HG03196 (cell line): ENCODE results near the gene PDGFRA.
A peak's percentile ranks its signal among the peaks of the same experiment; 100 is the strongest.

Experiments used
- ATAC-seq: cut with Tn5 transposase; IDR thresholded peaks from one replicate; pipeline ENCODE4 v1.9.1; 2021; ENCODE audit not compliant: unreplicated experiment

PDGFRA gene

DNA sequence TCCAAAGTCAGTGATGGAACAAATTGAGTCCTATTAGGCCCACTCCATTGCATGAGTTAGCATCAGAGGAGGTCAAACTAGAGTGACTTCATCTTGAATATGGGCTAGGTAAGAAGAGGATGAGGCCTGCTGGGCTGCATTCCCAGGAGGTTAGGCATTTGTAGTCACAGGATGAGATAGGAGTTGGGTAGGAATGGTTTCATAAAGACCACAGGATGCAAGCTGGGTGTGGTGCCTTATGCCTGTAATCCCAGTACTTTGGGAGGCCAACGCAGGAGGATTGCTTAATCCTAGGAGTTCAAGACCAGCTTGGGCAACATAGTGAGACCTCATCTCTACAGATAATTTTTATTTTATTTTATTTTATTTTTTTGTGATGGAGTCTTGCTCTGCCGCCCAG lies 26.8 kb downstream of the PDGFRA start:
- no peak for ATAC-seq

DNA sequence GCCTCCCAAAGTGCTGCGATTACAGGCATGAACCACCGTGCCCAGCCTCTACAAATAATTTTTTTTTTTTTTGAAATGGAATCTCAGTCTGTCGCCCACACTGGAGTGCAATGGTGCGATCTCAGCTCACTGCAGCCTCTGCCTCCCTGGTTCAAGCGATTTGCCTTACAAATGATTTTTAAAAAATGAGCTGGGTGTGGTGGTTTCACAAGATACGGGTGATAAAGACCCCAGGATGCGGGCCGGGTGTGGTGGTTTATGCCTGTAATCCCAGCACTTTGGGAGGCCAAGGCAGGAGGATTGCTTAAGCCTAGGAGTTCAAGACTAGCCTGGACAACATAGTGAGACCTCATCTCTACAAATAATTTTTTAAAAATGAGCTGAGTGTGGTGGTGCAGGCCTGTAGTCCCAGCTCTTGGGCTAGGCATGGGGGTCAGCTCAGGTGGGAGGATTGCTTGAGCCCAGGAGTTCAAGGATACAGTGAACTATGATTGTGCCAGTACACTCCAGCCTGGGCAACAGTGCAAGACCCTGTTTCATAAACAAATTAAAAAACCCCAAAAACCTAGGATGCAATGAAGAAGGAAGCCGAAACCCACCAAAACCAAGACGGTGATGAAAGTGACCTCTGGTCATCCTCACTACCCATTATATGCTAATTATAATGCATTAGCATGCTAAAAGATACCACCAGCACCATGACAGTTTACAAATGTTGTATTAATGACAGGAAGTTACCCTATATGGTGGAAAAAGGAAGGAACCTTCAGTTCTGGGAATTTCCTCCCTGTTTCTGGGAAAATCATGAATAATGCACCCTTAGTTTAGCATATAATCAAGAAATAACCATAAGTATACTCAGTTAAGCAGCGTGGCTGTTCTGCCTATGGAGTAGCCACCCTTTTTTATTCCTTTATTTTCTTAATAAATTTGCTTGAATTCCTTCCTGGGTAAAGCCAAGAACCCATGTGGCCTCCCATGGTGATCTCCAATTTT lies 27.7 kb downstream of the PDGFRA start:
- no peak for ATAC-seq

DNA sequence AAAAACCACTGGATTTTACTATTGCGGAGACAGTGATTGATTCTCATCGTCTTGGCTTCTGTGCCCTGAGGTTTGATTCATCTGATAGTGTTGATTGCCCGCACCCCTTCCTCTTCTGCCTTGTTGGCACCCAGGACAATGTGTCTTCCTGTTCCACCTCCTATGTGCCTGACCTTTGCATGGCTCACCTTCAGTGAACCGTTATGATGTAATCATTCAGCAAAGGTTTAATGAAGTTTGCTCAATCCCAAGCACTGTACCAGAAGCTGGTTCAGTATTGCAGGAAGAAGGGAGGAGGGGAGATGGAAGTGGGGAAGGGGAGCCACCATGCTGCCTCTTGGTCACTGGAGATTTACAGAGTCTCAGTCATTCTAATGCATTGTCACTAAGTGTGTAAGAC lies 36.3 kb downstream of the PDGFRA start:
- no peak for ATAC-seq

DNA sequence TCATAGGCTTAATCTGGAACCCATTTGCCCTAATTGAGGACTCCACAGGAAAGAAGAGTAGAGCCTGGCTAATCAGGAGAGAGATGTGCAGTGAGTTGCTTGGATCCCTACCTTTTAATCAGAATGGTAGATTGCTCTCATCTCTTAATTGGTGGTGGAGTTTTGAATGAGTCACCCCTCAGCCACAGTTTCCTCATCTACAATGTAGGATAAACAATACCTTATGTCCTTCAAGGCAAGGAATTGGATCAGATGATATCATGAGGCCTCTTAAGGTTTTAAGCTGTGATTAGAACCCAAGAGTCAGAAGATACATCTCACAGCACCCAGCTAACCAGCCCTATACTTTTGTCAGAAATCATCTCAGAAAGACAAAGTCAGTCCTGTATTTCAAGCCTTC lies 39.1 kb downstream of the PDGFRA start:
- ATAC-seq: no peak

DNA sequence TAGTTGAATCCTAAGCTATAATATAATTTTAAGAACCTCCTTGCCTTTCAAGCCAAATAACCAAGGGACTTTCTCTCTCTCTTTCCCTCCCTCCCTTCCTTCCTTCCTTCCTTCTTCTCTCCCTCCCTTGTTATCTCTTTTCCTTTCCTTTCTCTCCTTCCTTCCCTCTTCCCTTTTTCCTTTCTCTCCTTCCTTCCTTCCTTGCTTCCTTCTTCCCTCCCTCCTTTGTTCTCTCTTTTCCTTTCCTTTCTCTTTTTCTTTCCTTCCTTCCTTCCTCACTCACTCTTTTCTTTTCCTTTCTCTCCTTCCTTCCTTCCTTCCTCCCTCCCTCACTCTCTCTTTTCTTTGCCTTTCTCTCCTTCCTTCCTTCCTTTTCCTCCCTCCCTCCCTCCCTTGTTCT lies 42.4 kb downstream of the PDGFRA start:
- no peak for ATAC-seq

DNA sequence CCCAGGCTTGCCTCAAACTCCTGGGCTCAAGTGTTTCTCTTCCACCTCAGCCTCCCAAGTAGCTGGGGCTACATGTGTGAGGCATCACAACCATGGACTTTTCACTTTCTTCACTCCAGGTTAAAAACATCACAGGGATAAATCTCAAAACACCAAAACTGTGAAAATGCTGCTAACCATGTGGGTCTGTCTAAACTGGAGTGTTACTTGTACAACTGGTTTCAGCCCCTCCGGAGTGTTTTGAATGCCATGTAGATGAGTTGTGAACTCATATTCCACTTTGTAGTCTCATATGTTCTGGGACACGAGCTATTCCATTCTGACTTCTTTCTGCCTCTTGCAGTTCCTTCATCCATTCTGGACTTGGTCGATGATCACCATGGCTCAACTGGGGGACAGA lies 43.0 kb downstream of the PDGFRA start:
- no peak for ATAC-seq

DNA sequence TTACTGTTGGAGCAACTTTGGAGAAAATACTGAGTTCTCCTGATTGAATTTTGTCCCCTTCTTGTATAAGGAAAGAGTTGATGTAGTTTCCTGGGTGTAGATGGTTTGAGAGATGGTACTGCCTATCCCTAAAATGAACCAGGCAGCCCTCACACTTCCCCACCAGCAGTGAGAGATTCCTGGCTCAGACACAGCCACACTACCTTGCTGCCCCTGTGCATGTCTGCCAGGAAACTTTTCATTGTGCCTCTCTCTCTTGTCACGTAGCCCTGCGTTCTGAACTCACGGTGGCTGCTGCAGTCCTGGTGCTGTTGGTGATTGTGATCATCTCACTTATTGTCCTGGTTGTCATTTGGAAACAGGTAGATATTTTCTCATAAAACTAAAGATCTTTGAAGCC lies 45.2 kb downstream of the PDGFRA start:
- no peak for ATAC-seq

DNA sequence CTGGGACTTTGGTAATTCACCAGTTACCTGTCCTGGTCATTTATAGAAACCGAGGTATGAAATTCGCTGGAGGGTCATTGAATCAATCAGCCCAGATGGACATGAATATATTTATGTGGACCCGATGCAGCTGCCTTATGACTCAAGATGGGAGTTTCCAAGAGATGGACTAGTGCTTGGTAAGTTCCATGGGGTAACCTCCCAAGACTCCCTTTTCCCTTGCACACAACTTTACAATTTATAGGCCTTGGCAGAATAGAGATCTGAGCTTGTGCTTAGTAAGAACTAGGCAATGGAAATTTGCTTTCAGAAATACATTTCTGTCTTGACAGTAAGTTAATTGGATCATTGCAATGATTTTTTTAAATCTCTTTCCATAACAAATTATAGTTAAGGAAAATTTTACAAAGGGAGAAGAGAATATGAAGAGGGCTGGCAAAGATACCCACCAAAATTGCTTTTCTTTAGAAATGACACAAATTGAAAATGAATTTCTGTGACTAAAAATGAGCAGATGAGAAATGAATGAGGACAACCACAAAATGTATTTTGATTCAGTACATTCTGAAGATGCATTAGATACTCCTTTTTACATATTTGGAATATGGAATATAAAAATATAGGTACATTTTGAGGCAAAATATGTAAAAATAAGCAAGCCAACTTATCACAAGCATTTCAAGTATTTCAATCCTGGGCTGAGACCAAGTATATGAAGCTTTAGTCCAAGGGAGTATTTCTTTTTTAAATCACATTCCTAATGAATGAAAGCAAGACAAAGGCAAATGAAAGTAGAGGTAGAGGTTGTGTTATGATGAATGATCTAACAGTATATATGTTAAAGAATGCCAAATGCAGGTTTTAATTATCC lies 45.9 kb downstream of the PDGFRA start:
- ATAC-seq: no peak

DNA sequence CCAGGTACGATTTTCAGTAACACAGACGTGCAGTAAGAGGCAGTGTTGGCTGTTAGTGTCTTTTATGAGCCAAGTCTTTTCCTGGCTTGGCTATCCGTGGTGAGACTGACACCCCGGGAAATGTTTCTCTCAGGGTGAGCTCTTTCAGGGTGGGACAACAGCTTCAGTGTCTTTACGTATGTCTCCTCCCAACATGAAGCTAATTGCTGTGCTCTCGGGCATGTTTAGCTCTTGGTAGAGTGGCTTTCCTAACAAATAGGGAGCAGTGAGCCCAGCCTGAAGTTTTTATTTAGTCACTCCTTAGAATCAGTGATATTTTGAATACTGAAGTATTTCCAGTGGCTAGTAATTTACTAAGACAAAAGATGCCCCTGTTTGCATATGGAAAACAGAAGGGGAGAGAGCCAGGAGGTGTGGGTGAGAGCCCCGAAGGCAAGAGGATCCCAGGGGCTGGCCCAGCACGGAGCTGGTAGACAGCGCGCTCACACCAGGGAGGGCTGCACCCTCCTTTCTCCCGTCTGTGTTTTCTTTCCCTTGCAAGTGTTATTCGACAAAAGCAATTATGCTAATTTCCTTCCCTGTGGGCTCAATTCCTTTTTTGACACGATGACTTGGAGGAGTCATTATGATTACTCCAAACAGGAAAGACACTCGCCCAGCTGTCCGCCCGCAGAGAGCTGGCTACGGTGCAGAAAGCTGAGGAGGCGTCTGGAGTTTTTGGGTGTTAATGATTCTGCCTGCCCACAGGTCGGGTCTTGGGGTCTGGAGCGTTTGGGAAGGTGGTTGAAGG lies 47.7 kb downstream of the PDGFRA start:
- ATAC-seq: no peak

DNA sequence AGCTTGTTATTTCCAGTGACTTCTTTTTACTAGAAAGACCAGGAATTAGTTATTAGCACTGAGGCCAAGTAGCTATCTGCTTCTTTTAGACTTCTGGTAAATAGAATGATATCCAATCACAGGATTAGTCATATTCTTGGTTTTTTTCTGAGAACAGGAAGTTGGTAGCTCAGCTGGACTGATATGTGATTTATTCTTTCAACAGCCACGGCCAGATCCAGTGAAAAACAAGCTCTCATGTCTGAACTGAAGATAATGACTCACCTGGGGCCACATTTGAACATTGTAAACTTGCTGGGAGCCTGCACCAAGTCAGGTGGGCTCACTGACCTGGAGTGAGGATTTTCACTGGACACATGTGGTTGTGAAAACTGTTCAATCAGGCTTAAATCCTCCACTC lies 48.6 kb downstream of the PDGFRA start:
- no peak for ATAC-seq

DNA sequence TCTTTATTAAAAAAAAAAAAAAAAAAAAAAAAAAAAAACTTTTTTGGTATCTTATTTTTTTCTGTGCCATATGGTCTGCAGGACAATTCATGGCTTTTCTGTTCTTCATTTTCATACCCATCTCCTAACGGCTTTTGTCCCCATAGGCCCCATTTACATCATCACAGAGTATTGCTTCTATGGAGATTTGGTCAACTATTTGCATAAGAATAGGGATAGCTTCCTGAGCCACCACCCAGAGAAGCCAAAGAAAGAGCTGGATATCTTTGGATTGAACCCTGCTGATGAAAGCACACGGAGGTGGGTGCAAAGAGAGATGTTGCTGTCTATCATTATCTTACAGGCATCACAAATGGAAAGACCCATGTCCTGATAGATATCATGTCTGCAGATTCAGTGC lies 49.1 kb downstream of the PDGFRA start:
- no peak for ATAC-seq

DNA sequence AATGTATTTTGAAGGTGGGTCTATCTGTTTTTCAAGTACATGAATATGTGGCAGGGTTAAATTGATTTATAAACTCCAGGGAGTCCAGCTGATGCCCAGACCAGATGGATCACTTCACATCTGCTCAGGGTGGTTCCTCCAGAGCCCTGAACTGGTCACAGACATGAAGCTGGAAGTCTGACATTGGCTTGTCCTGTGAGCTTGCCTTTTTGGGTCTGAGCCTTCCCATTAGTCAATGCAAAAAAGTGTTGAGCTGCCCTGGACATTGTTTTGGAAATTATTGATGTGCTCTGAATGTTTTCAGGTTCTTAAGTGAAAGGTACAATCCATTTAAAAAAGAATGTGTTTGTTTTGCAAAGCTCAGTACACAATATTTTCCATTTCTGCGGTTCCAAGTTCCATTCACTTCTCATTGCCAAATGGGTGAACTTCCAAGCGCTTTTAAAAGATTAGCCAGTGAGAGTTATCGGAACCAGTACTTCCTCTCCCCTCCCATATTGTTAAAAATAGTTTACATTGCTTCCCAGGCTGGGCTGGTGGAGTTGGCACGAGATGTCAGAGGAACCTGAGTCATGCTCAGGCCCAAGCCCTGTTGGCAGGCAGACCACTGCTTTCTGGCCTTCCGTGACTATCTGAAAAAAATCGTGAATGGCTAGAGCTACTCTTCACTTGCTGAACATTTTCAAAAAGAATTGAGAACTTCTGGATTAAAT lies 52.1 kb downstream of the PDGFRA start:
- ATAC-seq: no peak

DNA sequence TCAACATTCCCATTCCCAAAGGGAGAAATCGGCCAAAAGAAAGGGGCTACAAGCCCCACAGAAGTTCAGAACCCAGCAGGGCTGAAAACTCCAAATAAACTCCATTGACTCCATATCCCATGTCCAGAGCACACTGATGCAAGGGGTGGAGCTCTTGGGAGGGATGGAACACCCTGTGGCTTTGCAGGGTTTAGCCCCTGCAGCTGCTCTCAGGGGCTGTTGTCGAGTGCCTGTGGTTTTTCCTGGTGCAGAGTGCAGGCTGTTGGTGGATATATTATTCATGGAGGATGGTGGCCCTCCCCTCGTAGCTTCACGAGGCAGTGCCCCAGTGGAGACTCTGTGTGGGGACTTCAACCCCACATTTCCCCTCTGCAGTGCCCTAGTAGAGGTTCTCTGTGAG lies 53.7 kb downstream of the PDGFRA start:
- no peak for ATAC-seq

DNA sequence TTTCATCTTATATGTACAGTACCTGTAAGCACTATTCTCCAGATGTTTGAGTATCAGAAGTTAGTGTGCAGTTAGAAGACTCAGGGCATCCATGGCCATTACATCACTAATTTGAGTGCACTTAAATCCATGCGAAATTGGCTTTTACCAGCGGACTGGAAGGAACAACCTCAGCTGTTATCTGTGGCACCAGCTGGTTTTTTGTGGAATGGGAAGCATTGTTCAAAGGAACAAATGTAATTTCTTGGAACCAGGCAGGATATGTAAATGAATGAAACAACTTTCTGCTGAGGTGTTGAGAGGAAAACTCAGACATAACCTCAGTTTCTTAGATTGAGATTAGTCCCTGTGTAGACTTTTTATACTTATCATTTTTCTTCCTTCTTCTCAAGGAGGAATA lies 60.2 kb downstream of the PDGFRA start:
- no peak for ATAC-seq

DNA sequence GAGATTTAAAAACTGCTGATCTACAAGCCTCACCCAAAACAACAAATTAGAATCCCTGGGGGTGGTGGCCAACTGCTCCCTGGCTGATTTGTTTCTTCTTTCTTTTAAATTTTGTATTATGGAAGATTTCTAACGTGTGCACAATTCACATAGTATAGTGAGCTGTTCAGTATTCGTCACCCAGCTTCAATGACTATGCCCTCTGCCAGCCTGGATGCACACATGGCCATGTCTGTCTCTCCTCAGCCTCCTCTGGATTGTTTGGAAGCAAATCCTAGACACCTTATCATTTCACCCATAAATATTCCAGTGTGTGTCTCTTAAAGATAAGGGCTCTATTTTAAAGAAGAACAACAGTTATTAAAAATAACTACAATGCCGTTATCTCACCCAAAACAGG lies 61.9 kb downstream of the PDGFRA start:
- ATAC-seq: no peak

DNA sequence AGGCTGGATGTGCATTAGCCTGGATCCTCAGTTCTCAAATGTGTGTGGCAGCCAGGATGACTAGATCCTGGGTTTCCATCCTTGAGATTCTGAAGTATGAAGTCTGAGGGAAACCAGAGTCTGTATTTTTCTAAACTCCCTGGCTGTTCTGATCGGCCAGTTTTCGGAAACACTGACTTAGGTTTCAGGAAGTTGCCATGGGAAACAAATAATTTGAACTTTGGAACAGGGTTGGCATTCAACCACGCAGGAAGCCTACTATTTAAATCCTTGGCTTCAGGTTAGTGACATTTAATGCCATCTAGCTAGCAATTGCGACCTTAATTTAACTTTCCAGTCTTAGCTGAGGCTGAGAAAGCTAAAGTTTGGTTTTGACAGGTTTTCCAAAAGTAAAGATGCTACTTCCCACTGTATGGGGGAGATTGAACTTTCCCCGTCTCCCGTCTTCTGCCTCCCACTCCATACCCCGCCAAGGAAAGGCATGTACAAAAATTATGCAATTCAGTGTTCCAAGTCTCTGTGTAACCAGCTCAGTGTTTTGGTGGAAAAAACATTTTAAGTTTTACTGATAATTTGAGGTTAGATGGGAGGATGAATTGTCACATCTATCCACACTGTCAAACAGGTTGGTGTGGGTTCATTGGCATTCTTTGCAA lies 67.6 kb downstream of the PDGFRA start:
- no peak for ATAC-seq

DNA sequence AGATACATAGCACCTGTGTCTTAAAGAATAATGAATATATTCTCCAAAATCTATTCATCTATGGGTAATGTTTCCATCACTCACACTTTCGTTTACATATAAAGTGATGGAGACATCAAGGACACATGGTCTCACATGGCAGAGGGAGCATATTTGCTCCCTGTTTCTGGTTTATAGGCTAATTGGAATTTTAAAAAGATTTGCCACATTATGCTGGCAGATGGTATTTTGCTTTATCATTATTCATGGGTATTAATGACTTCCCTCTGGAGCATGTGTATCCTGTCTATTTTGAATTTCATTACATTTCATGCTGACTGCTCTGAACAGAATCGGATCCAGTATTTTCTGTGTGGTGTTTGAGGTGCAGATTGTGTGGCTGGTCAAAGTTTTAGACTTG lies 79.0 kb downstream of the PDGFRA start:
- no peak for ATAC-seq

DNA sequence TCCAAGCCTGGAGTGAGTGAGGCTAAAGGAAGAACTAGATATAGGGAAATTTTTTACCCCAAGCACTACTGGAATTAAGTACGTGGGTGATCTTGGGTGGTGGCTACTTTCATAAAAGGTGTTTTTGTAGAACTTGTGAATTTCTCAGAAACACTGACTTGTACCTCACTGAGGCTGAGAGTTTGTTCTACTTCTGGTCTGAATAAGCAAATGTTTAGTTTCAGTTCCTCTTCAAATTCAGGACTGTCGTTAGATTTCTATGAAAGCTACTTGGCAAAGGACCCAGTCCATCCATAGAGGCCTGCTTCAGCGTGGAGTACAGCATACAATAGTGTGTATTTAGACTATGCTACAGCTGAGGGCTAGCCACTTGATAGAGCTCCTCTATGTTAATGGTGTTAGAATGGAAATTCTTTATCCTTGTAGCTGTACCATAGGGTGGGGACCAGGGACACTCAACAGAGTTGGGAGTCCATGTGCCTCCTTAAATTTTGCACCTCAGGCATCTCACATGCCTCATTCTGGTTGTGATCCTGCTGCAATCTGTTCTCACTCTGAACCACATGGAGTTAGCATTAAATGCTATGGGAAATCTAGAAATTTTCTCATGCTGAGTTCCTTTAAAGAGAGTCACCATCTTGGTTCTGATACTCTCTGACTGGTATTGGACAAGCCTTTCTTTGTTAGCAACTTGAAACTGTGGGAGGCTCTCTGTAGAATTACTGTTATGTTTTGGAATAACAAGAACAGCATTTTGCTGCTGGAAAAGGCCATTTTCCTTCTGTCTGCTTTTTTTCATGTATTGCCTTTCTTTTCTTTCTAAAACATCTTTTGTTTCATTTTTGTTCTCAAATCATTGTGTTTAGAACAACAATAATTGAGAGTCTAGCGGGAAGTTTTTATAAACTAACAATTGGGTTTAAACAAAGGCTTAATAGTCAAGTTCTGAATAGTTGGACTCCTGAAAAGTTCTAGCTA lies 86.8 kb downstream of the PDGFRA start:
- ATAC-seq: peak; percentile 94

DNA sequence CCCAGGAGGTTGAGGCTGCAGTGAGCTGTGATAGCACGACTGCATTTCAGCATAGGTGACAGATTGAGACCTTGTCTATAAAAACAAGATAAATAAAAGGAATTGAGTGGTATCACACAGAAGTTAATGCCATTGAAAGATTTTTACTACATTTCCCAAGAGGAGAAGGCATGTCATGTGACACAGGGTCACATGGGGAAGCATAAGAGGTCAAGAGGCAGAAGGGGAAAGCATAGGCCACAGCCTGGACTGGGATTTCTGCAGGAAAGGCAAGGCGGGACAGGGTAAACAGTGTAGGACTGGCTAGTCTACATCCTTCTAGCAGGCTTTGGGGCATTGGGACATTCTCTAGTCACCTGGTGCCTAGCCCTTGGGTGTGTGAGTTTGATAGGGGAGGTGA lies 88.6 kb downstream of the PDGFRA start:
- ATAC-seq: no peak
